Activated T-helper 9 cell treated with anti-CD3 and anti-CD28 coated beads, Interleukin-2, amount 50 U/mL, for 16 hours (primary cell): ENCODE data around the gene MB21D2.

ENCODE experiments used
- DNase-seq: peaks from one replicate; pipeline ENCODE4 v3.0.0-alpha.2; 2020; ENCODE audit warnings: low read depth

MB21D2 gene

GRCh38 chr3:192890347-192891335 is 27.0 kb downstream of the MB21D2 start:
- DNase-seq = no peak

GRCh38 chr3:192889679-192890078 is 28.0 kb downstream of the MB21D2 start:
- DNase-seq = no peak

GRCh38 chr3:192888190-192888589 is 29.5 kb downstream of the MB21D2 start:
- no peak for DNase-seq

GRCh38 chr3:192887701-192888100 is 30.0 kb downstream of the MB21D2 start:
- no peak for DNase-seq

- no peak for DNase-seq
Measured at GRCh38 chr3:192887047-192887446, 30.6 kb downstream of the MB21D2 start.

- no peak for DNase-seq
Measured at GRCh38 chr3:192884777-192885773, 32.6 kb downstream of the MB21D2 start.

- DNase-seq = no peak
Measured at GRCh38 chr3:192883512-192883911, 34.1 kb downstream of the MB21D2 start.

GRCh38 chr3:192881159-192881786 is 36.4 kb downstream of the MB21D2 start:
- DNase-seq = no peak

- no peak for DNase-seq
Measured at GRCh38 chr3:192880313-192880712, 37.3 kb downstream of the MB21D2 start.

GRCh38 chr3:192879346-192880031 is 38.2 kb downstream of the MB21D2 start:
- DNase-seq = no peak

- no peak for DNase-seq
Measured at GRCh38 chr3:192875971-192876565, 41.6 kb downstream of the MB21D2 start.

GRCh38 chr3:192870822-192871221 is 46.8 kb downstream of the MB21D2 start:
- no peak for DNase-seq

- DNase-seq = no peak
Measured at GRCh38 chr3:192869131-192870031, 48.3 kb downstream of the MB21D2 start.

GRCh38 chr3:192867645-192868044 is 50.0 kb downstream of the MB21D2 start:
- no peak for DNase-seq

GRCh38 chr3:192866804-192867203 is 50.9 kb downstream of the MB21D2 start:
- DNase-seq = no peak

GRCh38 chr3:192864941-192865340 is 52.7 kb downstream of the MB21D2 start:
- no peak for DNase-seq

GRCh38 chr3:192863091-192863420 is 54.6 kb downstream of the MB21D2 start:
- no peak for DNase-seq

- no peak for DNase-seq
Measured at GRCh38 chr3:192862408-192863090, 55.1 kb downstream of the MB21D2 start.

GRCh38 chr3:192861972-192862371 is 55.7 kb downstream of the MB21D2 start:
- DNase-seq = no peak
